GM12891 (cell line): ENCODE measurements around the gene ARHGEF4.

ENCODE experiments used
- POLR2A ChIP-seq: IDR thresholded peaks from 2 replicates; pipeline ENCODE4 v1.6.1; 2011; ENCODE audit warnings: low read depth, low read length, control low read depth
- SPI1 ChIP-seq: IDR thresholded peaks from 2 replicates; pipeline ENCODE4 v1.6.1; 2011; ENCODE audit warnings: low read depth, low read length, control low read depth
- TAF1 ChIP-seq: IDR thresholded peaks from 2 replicates; pipeline ENCODE4 v1.6.1; 2011; ENCODE audit warnings: low read depth, low read length, control low read depth

GRCh38 chr2:130922417-130922816 is 85.7 kb downstream of the ARHGEF4 start:
- TF ChIP-seq POLR2A (no peak), TAF1 (no peak), SPI1 (no peak)
